Glutamatergic neuron (in vitro differentiated cells): Measurements from ENCODE around the gene ZNF774. TPM values are rescaled to one million over a fixed set of nuclear protein-coding genes. Genes with fewer than 3 reads are reported as not detected.

ENCODE experiments used
- DNase-seq: peaks from one replicate; pipeline ENCODE4 v3.0.0; 2022
- H3K27ac Mint-ChIP-seq: one replicate; pipeline ENCODE4 v1.8.0; 2020; ENCODE audit warnings: mild to moderate bottlenecking, mixed read lengths, inconsistent platforms; ENCODE audit not compliant: unreplicated experiment
- H3K27me3 Mint-ChIP-seq: one replicate; pipeline ENCODE4 v1.8.0; 2020; ENCODE audit warnings: mild to moderate bottlenecking, moderate library complexity, mixed read lengths, inconsistent platforms; ENCODE audit not compliant: unreplicated experiment
- H3K36me3 Mint-ChIP-seq: one replicate; pipeline ENCODE4 v1.8.0; 2020; ENCODE audit warnings: mild to moderate bottlenecking, mixed read lengths, inconsistent platforms; ENCODE audit not compliant: unreplicated experiment
- H3K4me1 Mint-ChIP-seq: one replicate; pipeline ENCODE4 v1.8.0; 2020; ENCODE audit warnings: mild to moderate bottlenecking, low read depth, mixed read lengths, inconsistent platforms; ENCODE audit not compliant: unreplicated experiment
- H3K4me3 Mint-ChIP-seq: one replicate; pipeline ENCODE4 v1.8.0; 2020; ENCODE audit warnings: mild to moderate bottlenecking, mixed read lengths, inconsistent platforms; ENCODE audit not compliant: unreplicated experiment
- H3K9me3 Mint-ChIP-seq: one replicate; pipeline ENCODE4 v1.8.0; 2020; ENCODE audit warnings: mild to moderate bottlenecking, moderate library complexity, mixed read lengths, inconsistent platforms; ENCODE audit not compliant: unreplicated experiment
- CTCF ChIP-seq: fragments of 200-600 bp; sonication (generic); IDR thresholded peaks from one replicate; pipeline ENCODE4 v1.5.0; 2021; ENCODE audit not compliant: partially characterized antibody, unreplicated experiment
- total RNA-seq: library from RNA; stranded (reverse); fragmentation: NEBNext Ultra II Directional; extraction: Animal tissue kit (Norgen Biotek cat#: 25700); gene quantifications from one replicate; pipeline ENCODE4 v1.2.1, GENCODE V29; 2021; ENCODE audit not compliant: unreplicated experiment

Gene ZNF774
- total RNA-seq, 1 donor from 2014 or later = 6.7 TPM

- no peak for DNase-seq
- TF ChIP-seq CTCF = no peak
- Mint-ChIP-seq H3K36me3 (no peaks in the 10 kb centered on the region), H3K27me3 (no peaks in the 10 kb centered on the region), H3K4me1 (no peaks in the 10 kb centered on the region), H3K27ac (no peak overlapping the region), H3K9me3 (no peaks in the 10 kb centered on the region), H3K4me3 (no peak overlapping the region)
These were observed 6.3 kb downstream of the ZNF774 start for GRCh38 chr15:90358124-90359033.

- Mint-ChIP-seq H3K9me3 (peaks cover 2% of the 10 kb centered on the region), H3K4me3 (no peak overlapping the region), H3K27ac (no peak overlapping the region), H3K36me3 (no peaks in the 10 kb centered on the region), H3K4me1 (no peaks in the 10 kb centered on the region), H3K27me3 (no peaks in the 10 kb centered on the region)
- no peak for TF ChIP-seq CTCF
- no peak for DNase-seq
These were observed 8.7 kb downstream of the ZNF774 start for GRCh38 chr15:90360746-90361145.

GRCh38 chr15:90362936-90363212, 10.8 kb downstream of the ZNF774 start:
- H3K4me1 Mint-ChIP-seq = no peaks in the 10 kb centered on the region
- no peak overlapping the region for H3K27ac Mint-ChIP-seq
- no peak for DNase-seq
- H3K27me3 Mint-ChIP-seq = no peaks in the 10 kb centered on the region
- no peak for TF ChIP-seq CTCF
- H3K9me3 Mint-ChIP-seq = peaks cover 3% of the 10 kb centered on the region
- no peak overlapping the region for H3K4me3 Mint-ChIP-seq
- H3K36me3 Mint-ChIP-seq = no peaks in the 10 kb centered on the region

DNA sequence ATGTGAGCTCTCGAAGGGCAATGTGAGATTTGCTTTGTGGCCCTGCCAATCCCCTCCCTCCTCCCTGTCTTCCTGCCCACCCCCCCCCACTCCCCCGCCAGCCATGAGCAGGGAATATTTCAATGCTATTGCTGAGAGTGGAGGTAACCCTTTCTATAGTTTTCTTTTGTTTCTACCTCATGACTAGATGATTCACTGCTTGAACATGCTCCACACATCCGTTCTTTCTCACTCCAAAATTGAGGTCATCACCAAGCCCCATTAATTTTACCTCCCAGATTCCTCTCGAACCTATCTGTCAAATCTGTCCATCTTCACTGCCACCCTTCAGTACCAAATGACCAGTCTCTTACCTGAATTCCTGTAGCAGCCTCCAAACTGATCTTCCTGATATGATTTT, 12.2 kb downstream of the ZNF774 start:
- no peak overlapping the region for H3K4me3 Mint-ChIP-seq
- no peaks in the 10 kb centered on the region for H3K36me3 Mint-ChIP-seq
- H3K27me3 Mint-ChIP-seq = no peaks in the 10 kb centered on the region
- H3K4me1 Mint-ChIP-seq = no peaks in the 10 kb centered on the region
- no peak for DNase-seq
- H3K27ac Mint-ChIP-seq = no peak overlapping the region
- no peak for TF ChIP-seq CTCF
- H3K9me3 Mint-ChIP-seq = peaks cover 3% of the 10 kb centered on the region

DNA sequence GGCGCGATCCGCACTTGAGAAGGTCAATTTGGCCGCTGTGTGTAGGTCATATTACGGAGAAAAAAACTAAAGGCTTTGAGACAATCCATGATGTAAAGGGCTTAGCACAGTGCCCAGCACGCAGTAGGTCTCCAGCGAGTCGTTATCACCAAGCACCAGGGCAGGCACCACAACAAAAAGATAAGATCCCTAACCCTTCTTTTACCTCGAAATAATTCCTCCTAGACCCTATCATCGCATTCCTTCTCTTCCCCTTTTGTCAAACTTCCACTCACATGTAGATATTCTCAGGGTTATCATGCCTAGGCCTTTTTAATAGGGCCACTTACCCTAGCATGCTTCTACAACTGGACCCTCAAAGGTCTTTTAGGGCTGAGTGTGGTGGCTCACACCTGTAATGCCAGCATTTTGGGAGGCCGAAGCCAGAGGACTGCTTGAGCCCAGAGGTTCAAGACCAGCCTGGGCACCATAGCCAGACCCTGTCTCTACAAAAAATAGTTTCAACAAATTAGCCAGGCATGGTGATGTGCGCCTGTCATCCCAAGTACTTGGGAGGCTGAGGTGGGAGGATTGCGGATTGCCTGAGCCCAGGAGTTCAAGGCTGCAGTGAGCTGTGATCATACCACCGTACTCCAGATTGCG, 13.5 kb downstream of the ZNF774 start:
- Mint-ChIP-seq H3K4me1 (no peaks in the 10 kb centered on the region), H3K27ac (no peak overlapping the region), H3K27me3 (no peaks in the 10 kb centered on the region), H3K9me3 (peaks cover 3% of the 10 kb centered on the region), H3K36me3 (no peaks in the 10 kb centered on the region), H3K4me3 (no peak overlapping the region)
- DNase-seq = no peak
- no peak for TF ChIP-seq CTCF
